GM18498 (cell line): ENCODE data around the gene PAX2.

Experiments used
- ATAC-seq: cut with Tn5 transposase; IDR thresholded peaks from one replicate; pipeline ENCODE4 v1.9.1; 2021; ENCODE audit warnings: mild to moderate bottlenecking, moderate library complexity; ENCODE audit not compliant: unreplicated experiment

The PAX2 gene

DNA sequence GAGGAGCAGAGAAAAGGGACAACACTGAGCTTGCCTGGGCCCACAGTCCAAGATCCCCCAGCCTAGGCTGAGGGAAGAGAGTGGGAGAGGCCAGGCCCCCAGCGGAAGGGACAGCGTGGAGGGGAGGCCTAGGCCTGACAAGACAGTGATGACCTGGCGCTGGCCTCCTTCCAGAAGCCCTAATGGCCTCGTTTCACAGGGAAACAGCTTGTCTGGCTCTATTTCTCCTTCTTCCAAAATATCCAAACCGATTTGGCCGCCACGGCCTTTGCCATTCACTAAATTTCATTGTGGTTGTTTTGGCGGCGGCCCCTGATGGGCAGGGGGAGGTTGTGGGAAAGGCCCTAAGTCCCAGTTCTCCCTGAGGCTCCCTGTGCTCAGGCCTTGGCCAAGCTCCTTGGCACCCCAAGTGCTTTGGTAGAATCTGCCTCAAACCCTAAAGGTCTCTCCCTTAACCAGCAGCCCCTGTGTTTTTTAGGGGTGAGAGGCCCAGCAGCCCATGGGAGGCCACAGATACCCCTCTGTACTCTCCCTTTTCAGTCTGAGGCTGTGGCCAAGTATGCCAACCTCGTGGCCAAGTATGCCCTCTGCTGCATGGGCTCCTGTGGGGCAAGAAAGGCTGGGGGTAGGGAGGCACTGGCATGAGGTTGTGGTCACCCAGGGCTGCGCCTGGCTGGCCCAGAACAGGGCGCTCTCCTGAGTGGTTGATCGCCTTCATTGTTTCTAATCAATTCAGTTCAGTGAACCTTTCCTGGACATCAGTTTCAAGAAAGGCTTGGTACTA is 37.3 kb downstream of the PAX2 start:
- no peak for ATAC-seq

DNA sequence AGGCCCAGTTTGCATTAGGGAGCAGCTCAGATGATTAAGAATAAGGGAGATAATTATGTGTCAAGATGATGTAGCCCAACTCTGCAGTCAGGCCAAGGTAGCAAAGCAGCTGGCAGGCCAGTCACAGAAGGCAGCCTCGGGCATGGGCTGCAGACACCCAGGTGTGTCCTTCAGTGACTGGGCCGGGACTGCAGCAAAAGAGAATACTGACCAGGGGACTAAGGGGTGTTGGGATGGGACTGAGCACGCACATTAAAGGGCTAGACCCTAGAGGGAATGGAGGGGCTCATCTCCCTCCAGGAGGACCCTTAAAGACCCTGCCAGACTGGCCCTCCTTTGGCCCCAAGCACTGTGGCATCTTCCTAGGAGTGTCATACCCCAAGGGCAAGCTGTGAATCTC is 38.7 kb downstream of the PAX2 start:
- ATAC-seq, result no peak

DNA sequence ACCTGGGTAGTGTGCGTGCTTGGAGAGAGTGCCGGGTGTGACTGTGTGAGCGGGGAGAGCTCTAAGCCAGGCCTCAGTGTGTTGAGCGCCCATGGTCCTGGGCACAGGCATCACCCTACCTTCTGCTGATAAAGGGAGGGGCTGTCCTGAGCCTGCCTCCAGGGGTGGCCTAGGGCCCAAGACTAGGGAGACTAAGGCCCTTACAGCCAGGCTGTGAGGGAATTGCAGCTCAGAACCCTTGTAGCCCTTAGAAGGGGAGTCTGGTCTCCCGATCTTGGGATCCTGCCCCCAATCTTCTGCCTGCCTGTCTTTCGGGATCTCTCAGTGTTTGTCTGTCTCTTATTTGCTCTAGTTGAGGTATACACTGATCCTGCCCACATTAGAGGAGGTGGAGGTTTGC is 41.2 kb downstream of the PAX2 start:
- no peak for ATAC-seq

DNA sequence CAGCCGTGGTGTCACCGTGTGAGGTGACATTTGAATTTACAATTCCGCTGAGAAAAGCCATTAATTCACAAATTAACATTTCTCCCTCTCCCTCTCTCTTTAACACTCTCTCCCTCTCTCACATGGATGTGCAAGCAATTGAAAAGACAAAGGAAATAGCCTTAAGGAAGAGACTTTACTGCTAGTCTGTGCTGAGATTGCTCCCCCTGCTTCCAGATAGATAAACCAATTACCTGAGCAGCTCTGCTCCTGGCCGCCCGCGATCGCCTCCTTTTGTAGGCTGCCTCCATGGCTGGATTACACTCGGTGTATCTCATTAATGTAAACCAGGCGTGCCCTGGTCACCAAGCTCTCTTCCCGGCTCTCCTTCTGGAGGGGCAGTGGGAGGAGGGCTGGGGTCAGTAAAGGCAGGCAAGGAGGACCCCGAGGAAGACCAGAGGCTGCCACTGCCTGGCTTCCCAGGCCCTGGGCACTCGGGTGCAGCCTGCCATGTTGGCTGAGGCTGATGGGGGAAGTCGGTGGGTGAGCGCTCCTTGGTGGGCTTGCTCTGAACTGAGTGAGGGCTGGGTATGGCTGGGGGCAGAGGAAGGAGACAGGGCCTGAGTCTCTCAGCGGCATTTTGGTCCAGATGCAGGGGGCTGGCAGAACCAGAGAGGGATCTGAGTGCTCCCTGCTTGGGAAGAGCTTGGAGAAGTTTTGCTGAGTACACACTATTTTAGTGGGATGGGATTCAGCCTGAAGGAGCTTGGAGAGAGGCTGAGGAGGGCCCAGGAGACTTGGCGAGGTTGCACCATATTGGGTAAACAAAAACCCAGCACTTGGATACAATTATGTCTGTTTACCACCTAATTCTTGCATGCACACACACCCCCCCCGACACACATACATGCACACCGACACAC is 42.9 kb downstream of the PAX2 start:
- no peak for ATAC-seq

DNA sequence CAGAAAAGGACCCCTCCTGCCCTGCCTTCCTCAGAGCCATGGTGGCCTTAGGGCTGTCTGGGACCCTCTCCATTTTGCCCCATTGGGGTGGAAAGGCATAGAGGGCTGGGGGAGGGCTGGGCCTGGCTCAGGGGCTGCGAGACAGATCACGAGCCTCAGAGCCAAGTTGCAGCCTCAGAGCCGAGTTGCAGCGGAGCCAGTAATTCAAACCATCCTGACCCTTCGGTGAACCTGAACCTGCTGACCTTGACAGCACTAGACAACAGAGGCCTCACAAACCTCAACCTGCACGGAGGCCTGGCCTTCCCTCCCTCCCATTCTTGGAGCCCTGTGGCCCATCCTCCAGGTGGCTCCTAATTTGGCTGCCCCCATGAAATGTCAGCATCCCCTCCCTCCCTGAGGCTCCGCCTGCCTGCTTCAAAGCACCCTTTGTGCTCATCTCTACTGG is 45.4 kb downstream of the PAX2 start:
- ATAC-seq, result no peak

- no peak for ATAC-seq
Measured at GRCh38 chr10:100791369-100792058, 46.1 kb downstream of the PAX2 start.

- ATAC-seq, result no peak
Measured at GRCh38 chr10:100792574-100792973, 47.2 kb downstream of the PAX2 start.

DNA sequence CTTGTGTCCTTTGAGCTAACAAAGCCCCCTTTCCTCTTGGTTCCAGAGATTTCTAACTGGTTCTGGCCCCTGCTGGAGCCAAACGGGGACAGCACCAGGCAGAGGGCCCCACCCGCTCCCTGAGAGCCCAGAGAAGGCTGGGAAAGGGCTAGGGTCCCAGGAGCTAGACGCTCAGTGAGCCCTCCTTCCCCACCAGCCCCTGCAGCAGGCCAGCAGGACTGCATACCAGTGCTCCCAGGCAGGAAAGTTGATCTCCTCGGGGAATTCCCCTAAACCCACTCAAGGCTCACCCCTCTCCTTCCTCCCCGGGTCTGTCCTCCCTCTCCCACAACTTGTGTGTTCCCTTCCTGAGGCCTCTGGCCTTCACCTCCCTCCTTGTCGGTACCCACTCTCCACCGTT is 47.7 kb downstream of the PAX2 start:
- no peak for ATAC-seq

DNA sequence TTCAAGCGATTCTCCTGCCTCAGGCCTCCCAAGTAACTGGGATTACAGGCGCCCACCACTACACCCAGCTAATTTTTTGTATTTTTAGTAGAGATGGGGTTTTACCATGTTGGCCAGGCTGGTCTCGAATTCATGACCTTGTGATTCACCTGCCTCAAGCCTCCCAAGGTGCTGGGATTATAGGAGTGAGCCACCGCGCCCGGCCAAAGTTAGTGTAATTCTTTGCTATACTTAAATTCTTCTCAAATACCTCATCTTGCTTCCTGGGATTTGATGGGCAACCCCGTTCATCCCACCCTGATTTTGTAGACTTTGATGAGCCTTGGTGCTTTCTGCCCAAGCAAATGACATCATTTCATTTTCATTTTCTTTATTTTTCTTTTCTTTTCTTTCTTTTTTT is 54.5 kb downstream of the PAX2 start:
- ATAC-seq, result no peak

DNA sequence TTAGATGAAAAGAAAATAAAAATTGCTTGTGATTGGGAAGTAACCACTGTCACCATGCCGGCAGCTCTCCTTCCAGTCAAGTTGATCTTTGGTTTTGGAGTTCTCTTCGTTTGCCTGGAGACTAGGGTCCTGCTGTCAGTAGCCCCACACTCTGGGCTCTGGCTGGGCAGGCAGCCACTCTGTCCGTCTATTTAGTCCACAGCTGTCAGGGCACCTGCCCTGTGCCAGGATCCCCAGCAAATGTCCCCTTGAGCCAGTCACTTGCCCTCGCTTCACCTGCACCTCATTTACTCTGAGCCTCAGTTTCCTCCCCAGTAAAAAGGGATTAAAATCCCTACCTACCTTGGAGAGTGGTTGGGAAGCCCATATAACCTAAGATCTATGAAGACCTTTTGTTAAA is 55.5 kb downstream of the PAX2 start:
- ATAC-seq, result no peak

DNA sequence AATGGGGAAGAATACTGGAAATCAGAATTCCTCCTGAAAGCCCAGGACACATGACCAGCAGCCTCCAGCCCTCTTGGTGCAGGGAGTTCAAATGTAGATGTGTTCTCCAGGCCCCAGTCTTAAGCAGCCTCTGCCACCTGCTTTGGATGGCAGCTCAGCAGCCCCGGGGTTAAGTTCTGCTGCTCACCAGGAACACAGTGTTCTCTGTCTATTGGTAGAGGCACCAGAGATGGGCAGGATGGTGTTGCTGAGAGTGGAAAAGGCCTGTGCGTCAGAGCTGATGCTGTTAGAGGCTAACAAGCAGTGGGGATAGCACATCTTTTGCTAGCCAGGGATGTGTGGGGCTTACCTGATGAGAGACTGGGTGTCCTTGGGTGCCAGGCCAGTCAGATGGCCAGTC is 56.8 kb downstream of the PAX2 start:
- no peak for ATAC-seq

DNA sequence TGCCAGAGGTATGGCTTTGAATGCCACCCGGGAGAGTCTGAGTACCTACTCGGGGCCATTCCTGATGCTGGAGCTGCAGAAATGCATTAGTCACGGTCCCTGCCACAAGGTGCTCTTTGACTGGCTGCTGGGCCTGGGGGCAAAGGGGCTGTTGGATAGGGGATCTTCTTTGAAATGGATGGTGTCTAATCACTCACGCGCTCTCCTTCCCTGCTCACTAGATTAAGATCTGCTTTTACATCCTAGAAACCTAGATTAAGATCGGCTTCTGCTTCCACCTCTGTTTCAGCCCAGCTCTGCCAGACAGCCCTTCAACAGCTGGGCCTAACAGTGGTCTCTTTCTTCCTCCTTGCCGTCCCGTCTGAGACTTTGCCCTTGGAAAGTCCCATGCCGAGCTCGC is 57.2 kb downstream of the PAX2 start:
- no peak for ATAC-seq

DNA sequence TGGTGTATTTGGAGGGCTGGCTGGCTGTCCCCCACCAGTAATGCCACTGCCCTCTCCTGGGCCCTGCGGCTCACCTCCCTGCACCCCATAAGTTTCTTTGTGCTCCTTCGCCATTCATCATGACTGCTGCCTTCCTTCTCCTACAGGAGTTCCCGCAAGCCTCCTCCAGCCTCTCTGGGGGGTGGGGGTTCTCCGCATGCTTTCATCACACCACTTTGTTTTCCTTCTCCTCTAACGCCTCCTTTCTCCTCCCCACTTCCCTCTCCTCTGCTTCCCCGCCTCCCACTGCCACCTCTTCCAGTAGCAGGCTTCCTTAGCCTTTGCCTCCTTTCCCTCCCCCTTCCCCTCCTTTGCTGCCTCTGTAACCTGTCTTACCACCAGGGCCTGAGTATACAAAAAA is 58.1 kb downstream of the PAX2 start:
- no peak for ATAC-seq

DNA sequence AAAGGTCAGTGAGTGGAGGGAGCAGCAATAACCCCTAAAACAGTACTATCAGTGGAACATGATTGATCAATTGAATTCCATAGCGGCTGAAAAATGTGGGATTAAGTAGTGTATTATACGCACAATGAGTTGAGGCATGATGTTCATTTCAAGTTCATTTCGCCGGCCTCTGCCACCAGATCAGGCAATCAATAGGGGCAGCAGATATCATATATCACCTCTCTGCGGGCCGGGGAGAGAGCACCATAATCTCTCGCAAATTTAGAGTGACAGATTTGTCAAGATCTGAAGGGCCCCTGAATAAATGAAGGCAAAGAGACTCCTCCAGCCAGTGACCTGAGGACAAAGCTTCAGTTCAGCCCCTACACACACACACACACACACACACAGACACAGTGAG is 58.5 kb downstream of the PAX2 start:
- ATAC-seq, result no peak

DNA sequence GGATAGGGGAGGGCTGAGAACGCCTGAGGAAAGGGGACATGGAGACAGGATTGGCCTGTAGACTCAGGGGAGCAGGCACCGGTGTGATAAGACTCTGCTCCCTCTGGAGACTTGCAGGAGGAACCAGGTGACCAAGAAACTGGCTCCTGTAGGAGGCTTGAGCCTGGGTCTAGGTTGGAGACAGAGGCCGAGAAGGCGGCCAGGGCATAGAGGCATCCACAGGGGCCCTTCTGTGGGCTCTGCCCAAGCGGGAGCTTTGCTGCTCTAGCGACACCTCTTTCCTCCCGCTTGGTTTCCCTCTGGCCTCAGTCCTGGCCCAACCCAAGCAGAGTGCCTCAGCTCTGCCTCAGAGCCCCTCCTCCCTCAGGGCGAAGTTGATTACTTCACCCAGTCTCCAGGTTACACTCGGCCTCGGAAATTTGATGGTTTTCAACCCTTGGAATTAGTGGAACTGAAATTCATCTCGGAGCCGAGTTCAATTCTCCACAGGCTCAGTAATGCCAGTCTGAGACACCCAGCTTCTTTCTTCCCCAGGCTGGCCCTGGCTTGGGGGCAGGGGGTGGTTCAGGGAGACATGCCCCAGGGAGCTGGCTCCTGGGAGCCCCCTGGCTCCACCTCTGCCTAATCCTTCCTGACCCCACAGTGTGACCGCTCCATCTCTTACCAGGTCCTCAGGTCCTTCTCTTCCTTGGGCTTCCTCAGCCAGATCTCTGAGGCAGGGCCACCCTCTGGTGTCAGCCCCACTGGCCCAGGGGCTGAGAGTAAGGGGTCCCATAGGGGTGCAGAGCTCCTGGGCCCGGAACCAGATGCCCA is 60.4 kb downstream of the PAX2 start:
- ATAC-seq, result no peak

- no peak for ATAC-seq
Measured at GRCh38 chr10:100806356-100806645, 60.9 kb downstream of the PAX2 start.

DNA sequence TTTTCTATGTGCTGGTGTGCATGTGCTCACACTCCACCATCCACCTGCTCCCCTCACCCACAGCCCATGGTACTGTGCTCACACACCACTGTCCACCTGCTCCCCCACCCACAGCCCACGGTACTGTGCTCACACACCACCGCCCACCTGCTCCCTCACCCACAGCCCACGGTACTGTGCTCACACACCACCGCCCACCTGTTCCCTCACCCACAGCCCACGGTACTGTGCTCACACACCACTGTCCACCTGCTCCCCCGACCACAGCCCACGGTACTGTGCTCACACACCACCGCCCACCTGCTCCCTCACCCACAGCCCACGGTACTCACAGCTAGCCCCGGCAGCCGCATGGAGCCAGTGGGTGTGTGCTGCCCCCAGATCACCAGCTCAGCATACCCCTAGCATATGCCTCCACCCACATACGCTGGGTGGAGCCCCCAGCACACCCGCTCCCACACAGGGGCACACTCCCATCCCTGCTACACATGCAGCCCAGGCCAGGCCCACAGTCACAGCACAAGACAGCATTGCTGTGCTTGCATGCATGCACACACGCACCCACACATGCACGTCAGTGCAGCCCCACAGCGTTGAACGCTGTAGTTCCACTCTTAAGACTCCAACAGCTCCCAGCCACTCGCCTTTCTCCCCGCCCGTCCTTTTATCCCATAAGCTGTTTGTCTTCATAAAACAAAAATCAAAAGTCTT is 62.0 kb downstream of the PAX2 start:
- no peak for ATAC-seq

- ATAC-seq, result no peak
Measured at GRCh38 chr10:100808876-100809275, 63.5 kb downstream of the PAX2 start.

- no peak for ATAC-seq
Measured at GRCh38 chr10:100810091-100810834, 64.9 kb downstream of the PAX2 start.

DNA sequence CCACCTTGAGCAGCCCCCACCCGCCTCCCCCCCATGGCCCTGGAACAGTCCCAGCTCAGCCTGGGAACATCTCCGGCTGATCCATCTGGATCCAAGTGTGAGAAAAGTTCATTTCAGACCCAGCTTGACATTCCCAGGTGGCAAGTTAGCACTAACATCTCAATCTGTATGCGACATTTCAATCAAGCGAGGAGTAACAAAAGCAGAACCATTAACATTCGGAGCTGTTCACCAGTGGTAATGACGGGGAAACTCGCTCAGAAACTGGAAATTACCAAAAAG is 65.4 kb downstream of the PAX2 start:
- no peak for ATAC-seq
